ENCODE data around the gene DHX8. TPM values are rescaled to one million over a fixed set of nuclear protein-coding genes. Genes with fewer than 3 reads are reported as not detected.

Gene DHX8
- total RNA-seq, 1 experiment from 2014 or later, result 53.5 TPM

DNA sequence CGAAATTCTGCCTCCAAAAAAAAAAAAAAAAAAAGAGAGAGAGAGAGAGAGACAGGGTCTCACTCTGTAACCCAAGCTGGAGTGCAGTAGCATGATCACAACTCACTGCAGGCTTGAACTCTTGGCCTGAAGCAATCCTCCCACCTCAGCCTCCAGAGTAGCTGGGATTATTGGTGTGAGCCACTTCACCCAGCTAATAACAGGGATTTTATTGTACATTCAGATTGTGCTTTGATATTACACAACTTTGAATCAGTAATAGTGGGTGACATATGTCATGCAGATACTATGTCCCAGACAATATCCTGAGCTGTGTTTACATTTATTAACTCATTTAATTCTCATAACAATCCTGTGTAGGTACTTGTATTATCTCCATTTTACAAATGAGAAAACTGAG, 19.7 kb upstream of the DHX8 start:
- TF ChIP-seq, protein P1, sequence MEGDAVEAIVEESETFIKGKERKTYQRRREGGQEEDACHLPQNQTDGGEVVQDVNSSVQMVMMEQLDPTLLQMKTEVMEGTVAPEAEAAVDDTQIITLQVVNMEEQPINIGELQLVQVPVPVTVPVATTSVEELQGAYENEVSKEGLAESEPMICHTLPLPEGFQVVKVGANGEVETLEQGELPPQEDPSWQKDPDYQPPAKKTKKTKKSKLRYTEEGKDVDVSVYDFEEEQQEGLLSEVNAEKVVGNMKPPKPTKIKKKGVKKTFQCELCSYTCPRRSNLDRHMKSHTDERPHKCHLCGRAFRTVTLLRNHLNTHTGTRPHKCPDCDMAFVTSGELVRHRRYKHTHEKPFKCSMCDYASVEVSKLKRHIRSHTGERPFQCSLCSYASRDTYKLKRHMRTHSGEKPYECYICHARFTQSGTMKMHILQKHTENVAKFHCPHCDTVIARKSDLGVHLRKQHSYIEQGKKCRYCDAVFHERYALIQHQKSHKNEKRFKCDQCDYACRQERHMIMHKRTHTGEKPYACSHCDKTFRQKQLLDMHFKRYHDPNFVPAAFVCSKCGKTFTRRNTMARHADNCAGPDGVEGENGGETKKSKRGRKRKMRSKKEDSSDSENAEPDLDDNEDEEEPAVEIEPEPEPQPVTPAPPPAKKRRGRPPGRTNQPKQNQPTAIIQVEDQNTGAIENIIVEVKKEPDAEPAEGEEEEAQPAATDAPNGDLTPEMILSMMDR (IDR thresholded peaks at IDR 0.05 in 2 of 3, conservative IDR thresholded peaks at IDR 0.05 in 1 of 3; ENCODE audit: borderline replicate concordance in 1 of 3, insufficient read depth in 1 of 3, low read depth in 2 of 3, low read length in 2 of 3), result no peak
- TF ChIP-seq, protein P2, sequence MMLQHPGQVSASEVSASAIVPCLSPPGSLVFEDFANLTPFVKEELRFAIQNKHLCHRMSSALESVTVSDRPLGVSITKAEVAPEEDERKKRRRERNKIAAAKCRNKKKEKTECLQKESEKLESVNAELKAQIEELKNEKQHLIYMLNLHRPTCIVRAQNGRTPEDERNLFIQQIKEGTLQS (IDR thresholded peaks at IDR 0.05), result no peak
- TF ChIP-seq RAD21 (IDR thresholded peaks at IDR 0.05; ENCODE audit: low read depth) (no peak), CBX3 (IDR thresholded peaks at IDR 0.05; ENCODE audit: low read depth) (no peak), EZH2 (IDR thresholded peaks at IDR 0.05) (no peak), ELF1 (IDR thresholded peaks at IDR 0.05; ENCODE audit: borderline replicate concordance, low read depth) (no peak), JUND (IDR thresholded peaks at IDR 0.05) (no peak), EZH2phosphoT487 (IDR thresholded peaks at IDR 0.05; ENCODE audit: borderline replicate concordance) (no peak), POLR2A (IDR thresholded peaks at IDR 0.05; ENCODE audit: borderline replicate concordance, extremely low read depth, insufficient read depth, insufficient read length) (no peak), SIN3A (IDR thresholded peaks at IDR 0.05; ENCODE audit: low read depth) (no peak), CEBPB (IDR thresholded peaks at IDR 0.05; ENCODE audit: low read depth) (no peak)
- TF ChIP-seq, protein P3, sequence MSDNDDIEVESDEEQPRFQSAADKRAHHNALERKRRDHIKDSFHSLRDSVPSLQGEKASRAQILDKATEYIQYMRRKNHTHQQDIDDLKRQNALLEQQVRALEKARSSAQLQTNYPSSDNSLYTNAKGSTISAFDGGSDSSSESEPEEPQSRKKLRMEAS (IDR thresholded peaks at IDR 0.05), result no peak
- Histone ChIP-seq H3K4me3 (replicated peaks in 1 of 2; ENCODE audit: low read depth in 1 of 2, low read length in 2 of 2) (no peak overlapping the region), H3K9ac (ENCODE audit: low read length) (no peak overlapping the region), H3K27ac (ENCODE audit: low read depth, low read length) (no peak overlapping the region), H3K9me2 (ENCODE audit: insufficient read depth) (no peaks in the 10 kb centered on the region), H3K36me3 (ENCODE audit: control insufficient read depth in 1 of 2, insufficient read depth in 2 of 2, low read length in 2 of 2) (no peaks in the 10 kb centered on the region), H3K4me2 (ENCODE audit: low read length) (no peak overlapping the region), H4K20me1 (ENCODE audit: insufficient read depth) (no peaks in the 10 kb centered on the region), H3K27me3 (ENCODE audit: insufficient read depth, low read length) (no peaks in the 10 kb centered on the region), H3K4me1 (ENCODE audit: control insufficient read depth in 1 of 2, insufficient read depth in 2 of 2, low read length in 2 of 2) (peaks cover 0 to 10% of the 10 kb centered on the region in 2 experiments; a peak in 2 of 4 replicates), H2AFZ (ENCODE audit: low read depth, low read length, poor library complexity, severe bottlenecking) (no peak overlapping the region), H3K79me2 (ENCODE audit: insufficient read depth, low read length) (no peaks in the 10 kb centered on the region), H3K9me3 (ENCODE audit: control insufficient read depth in 1 of 2, insufficient read depth in 1 of 2, low read depth in 1 of 2, low read length in 2 of 2) (no peaks in the 10 kb centered on the region)
- no TSS peak for BruUV-seq (replicated peaks)
- no peak for DNase-seq (ENCODE audit: low read depth, low spot score)
- ATAC-seq, result no peak
- intact Hi-C loops (cut with micrococcal nuclease), result no loop called here
- ChIA-PET POLR2A (no interaction called here), RAD21 (ENCODE audit: low non-redundant PET in 1 of 2, low total read pairs in 2 of 2, uncharacterized antibody in 2 of 2, unreplicated experiment in 2 of 2) (no interaction called here), CTCF (no interaction called here)

Measured in HCT116 (cell line).